ENCODE measurements around the gene PNPLA8.
A peak's percentile ranks its signal among the peaks of the same experiment; 100 is the strongest.
"Not testable (repeated sequence)": the region's sequence is repeated elsewhere in the genome, so short reads cannot be mapped to it uniquely, and the experiment has no call there.

Gene PNPLA8

DNA sequence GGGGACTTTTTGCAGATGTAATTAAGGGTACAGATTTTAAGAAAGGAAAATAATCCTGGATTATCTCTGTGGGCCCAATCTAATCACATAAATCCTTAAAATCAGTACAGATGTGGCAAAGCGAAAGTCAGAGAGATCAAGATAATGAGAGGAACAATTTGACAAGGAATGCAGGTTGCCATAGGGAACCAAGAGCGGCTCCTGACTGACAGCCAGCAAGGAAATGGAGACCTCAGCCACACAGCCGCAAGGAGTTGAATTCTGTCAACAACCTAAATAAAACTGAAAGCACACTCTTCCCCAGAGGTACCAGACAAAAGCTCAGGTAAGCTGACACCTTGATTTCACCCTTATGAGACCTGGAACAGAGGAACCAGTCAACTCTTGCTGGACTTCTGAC is 3.4 kb upstream of the PNPLA8 start:
- no peak for DNase-seq

DNA sequence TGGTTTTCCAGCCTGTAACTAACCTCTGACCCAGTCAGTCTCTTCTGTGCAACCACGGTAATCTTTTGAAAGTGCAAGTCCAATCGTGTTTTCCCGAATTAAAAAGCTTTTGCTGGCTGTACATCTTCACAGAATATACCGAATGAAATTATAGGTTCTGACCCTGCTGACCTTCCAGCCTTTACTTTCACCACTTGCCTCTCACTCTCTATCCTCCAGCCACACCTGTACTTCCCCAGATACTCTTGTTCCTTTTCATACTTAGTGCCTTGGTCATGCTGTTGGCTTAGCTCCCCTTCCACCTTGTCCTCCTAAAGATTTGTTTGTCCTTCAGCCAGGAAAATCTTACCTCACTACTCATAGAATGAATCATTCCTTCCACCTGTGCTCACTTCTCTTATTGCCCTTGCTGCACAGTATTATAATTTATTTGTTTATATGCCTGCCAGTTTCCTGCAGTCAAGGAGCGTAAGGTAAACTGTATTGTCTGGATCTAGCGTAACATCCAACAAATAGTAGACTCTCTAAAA is 2.3 kb upstream of the PNPLA8 start:
- no peak for DNase-seq

DNA sequence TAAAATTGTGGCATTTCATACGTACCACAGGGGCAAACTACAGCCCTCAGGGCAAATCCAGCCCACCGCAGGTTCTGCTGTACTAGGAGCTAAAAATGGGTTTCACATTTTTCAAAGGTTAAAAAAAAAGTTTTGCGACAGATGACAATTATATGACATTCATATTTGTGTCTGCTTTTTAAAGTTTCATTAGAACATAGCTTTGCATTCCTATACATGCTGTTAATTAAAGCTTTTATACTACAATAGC is 758 bp upstream of the PNPLA8 start:
- no peak for DNase-seq

DNA sequence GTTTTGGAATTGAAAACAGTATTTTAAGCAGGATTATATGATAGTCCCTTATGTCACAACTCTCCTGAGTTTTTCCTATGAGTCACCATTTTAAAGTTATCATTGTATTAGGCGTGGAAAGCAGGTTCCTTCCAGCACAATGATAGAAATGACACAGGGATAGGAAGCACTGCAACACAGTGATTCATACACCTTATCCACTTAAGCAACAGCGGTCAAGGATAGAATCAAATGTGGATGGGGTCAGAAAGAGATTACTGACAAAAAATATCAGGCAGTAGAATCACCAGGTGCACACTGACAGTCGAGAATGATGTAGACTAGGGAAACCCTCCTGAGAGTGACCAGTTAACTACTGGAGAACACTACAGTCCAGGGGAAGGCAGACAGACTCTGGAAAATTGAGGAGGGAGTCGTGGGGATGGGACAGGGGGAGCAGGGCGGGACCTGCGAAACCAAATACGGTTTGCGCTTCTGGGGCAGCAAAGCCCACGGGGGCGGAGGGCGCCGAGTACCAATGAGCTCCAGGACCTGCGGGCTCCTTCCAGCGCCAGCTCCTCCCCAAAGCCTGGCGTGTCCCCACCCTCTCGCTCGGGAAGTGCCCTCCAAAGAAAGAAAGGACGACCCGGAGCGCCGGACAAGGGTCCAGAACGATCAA is 479 bp downstream of the PNPLA8 start:
- peak; percentile 84 for DNase-seq

DNA sequence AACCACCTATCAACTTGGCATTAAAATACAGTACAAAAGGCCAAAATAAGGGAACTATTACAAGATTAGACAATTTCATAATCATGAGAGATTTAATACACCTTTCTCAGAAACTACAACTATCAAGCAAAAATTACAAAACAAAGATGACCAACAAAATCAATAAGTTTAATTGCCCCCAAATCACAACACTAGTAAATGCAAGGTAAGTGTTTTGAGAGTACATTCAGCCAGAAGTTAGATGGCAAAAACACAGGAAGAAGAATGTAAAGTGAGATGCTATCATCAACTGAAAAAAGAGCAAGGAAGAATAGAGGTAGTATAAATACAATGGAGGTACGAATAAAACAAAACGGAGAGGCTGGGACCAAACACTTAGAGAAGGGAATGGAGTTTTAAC is 3.2 kb downstream of the PNPLA8 start:
- DNase-seq: no peak

DNA sequence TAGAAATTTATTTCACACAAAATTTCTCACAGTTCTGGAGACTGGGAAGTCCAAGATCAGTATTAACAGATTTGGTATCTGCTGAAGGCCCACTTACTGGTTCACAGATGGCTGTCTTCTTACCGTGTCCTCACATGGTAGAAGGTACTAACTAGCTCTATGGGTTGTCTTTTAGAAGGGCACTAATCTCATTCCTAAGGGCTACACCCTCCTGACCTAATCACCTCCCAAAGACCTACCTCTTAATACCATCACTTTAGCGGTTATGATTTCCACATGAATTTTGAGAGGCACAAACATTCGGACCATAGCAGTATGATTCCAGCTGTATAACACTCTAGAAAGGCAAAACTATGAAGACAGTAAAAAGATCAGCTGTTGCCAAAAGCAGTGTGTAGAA is 8.0 kb downstream of the PNPLA8 start:
- DNase-seq: no peak

DNA sequence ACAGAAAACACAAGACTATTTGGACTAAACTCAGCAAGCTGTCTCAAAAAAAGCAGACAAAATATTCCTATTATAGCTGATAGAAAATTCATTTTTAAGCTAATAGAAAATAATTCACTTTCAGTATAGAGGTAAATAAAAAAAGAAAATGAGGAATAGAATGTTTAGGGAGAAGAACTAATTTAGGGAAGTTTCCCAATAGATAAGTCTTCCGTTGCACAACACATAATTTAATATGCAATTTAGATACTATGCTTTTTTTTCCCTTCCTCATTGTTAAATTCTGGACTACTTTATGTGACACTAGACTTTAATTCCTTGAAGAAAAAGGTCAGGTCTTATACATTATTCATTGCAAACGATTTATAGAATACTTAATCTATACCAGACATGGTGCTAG is 10.3 kb downstream of the PNPLA8 start:
- DNase-seq: peak; percentile 83

DNA sequence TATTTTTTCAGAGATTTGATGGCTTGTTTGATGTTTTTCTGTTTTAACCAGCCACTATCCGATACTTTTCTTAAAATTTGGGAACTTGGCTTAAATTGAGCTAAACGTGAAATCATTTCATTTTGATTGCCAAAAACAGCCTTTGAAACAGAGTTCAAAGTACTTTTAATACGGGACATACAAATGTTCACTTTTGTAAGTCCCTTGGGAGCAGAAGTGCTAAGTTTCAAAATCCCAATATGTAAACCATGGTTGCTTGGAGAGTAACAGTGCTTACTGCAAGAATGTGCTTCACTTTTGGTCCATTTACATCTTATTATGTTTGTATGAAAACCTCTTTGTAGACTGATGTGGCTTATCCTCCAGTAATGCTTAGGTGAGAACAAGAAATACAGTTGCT is 10.9 kb downstream of the PNPLA8 start:
- no peak for DNase-seq

DNA sequence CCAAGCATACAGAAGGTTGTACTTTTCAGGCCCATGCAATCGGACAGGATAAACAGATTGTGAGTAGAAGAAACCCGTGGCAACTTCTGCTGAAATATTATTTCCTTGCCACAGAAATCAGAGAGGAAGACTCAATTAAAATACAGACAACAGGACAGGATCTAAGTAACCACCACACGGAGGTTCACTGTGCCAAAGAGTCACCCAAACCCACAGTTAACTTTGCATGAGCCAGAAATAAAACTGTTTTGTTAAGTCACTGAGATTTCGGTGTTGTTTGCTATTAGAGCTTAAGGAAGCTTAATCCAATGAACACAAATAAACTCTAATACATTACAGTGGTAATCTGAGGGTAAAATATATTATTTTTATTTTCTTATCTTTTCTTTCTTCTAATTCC is 14.0 kb downstream of the PNPLA8 start:
- DNase-seq: no peak

DNA sequence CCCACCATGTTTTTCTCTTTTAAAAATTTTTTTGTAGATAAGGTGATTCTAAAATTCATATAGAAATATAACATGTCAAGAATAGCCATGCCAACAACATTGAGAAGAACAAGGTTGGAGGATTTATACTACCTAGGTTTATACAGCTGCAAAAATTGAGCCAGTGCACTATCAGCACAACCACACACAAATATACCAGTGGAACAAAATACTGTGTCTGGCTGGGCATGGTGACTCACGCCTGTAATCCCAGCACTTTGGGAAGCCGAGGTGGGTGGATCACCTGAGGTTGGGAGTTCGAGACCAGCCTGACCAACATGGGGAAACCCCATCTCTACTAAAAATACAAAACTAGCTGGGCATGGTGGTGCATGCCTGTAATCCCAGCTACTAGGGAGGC is 21.4 kb downstream of the PNPLA8 start:
- DNase-seq: not testable (repeated sequence)

DNA sequence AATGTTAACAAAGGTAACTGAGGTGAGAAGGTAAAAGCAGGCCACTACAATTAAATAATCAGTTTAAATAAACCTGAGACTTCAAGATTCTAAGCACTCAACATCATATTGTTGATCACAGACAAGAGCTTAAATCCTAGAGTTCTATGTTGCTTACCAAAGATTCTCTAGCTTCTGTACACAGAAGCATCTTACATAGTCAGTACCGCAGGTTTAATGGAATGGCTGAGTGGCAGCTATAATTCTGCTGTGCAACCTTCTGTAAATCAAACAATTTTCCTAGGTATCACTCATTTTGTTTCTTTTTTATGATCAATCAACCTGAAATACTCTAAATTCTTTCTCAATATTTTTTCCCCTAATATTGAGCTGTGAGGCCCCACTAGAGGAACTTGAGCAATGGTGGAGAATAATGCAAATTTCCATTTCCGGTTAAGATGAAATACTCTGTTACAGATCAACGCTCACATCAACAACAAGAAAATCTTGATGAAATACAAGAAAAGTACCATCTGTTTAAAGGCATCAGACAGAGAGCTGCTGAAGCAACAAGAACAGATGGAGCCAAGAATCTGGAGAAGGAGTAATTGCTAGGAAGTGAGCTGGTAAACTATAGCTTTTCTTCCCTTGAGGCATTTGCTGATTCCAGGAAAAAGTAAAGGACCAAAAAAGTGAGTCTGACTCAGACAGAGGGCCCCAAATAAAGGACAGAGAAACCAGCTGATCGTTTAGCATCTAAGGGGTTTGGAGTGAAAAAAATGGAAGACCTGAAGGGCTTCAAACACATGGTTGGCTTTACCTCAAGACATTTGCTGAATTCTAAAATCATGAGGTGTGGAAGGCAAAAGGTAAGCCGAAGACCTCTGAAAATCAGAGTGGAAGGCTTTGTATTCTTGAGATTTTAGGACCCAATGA is 22.6 kb downstream of the PNPLA8 start:
- DNase-seq: peak; percentile 65

DNA sequence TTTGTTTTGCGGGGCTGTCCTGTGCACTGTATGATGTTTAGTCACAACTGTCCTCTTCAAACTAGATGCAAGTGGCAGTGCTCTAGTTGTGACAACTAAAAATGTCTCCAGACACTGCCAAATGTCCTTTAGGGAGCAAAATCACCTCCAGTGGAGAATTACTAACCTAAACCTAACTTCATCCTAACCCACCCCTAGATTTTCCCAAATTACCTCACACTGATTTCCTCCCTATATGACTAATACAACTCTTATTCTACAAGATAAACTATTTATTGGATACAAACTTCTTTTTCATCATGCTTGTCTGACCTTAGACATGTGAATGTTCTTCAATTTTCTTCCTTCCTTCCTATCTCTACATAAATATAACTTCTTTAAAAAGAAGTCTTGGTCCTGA is 26.4 kb downstream of the PNPLA8 start:
- DNase-seq: peak; percentile 12

DNA sequence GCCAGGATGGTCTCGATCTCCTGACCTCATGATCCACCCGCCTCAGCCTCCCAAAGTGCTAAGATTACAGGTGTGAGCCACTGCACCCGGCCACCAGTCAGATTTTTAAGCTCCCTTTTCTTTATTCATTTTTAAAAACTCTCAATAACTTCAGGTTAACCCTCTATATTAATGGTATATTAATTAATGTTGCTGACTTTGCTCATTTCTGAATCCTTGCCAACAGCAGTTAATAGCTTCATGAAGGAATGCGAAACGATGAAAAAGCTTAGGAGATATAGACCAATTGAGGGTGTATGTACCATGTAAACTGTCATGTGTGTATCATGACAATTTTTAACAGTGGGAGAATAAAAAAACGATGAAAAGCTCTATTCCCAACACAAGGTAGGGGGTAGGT is 27.5 kb downstream of the PNPLA8 start:
- no peak for DNase-seq

DNA sequence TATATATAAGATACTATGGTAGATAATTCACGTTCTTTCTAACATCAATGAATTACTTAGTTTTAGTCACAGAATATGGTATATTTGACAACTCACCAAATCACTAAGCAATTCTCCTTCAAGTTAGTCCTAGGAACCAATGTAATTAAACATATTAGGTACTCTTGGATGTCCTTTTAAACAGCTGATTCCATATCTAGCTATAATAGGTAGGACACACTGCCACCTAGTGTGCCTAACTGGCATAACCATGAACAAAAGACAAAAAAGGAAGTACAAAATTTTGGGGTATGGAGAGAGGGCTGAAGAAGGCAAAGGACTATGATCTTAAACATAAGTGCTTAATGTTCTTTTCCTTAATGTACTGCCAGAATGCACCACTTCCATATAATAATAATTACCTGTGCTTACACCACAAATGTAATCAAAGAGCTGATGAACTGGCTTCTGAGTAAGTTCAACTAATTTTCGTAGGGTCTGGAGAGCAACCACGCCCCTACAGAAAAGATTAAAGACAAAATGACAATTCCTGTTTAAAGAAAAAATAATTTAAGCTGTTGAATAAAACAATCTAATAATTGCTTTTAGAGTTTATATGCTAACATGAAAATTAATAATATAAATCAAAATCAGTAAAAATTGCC is 28.7 kb downstream of the PNPLA8 start:
- DNase-seq: peak; percentile 60

DNA sequence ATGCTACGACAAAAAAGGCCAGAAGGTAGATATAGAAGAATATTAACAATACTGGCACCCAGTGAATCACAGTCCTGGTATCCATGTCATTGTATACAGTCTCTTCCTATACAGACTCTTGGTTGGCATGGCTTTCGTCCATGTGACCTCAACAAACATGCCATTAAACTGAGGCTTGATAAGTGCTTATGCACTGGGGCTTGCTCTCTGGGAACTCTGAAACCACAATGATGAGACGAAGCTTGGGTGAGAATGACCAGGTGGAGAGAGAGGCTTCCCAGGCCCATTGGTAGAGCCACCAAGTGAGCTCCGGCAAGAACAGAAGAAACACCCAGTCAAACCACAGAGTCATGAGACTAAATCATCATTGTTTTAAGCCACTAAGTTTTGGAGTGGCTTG is 33.2 kb downstream of the PNPLA8 start:
- DNase-seq: no peak

DNA sequence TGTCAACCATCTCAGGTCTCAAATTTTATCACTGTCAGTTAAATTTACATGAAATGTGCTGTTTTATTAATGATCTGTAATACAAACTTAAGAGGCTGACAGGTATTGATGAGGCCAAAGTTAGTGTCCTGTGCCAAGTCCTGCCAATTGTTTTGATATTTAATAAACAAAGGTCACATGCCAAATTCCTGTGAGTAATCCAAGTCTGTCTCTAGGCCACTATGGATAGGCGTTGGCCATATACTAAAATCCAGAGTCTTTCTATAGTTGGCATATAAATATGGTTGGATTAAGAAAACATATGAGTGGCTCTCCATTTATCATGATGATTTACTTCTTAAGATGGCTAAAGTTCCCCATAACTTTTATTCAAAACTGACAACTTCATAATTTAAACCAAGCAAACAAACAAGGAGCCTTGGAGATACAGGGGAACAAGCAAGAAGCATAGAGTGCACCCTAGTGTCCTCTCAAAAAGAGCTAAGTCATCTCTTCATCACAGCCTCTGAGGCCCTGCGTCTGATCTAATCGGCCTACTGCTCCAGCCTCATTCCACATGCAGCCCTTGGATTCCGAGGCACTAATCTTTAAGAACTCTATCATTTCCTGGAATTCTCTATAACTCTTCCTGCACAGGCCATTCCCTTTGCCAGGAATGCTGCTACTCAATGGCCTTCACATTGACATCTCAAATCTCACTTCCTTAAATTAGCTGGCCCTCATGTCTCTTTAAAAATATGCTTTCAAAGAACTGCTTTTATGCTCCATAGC is 37.0 kb downstream of the PNPLA8 start:
- no peak for DNase-seq

DNA sequence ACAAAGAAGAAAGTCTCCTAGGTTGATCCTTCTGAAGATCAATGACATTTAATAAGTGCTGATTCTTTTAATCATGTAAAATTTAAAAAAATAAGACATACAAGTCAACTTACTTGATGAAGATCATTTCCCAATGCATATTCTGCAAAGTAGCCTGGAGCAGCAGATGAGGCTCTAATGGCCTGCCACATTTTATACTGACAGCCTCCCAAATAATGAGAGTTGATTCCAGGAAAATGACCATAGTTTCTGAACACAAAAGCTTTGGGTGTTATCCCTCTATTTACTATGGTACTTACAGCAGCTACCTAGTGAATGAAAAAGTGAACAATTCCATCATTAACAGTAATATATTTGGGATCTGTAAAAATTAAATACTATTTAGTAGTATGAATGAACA is 38.3 kb downstream of the PNPLA8 start:
- DNase-seq: no peak

DNA sequence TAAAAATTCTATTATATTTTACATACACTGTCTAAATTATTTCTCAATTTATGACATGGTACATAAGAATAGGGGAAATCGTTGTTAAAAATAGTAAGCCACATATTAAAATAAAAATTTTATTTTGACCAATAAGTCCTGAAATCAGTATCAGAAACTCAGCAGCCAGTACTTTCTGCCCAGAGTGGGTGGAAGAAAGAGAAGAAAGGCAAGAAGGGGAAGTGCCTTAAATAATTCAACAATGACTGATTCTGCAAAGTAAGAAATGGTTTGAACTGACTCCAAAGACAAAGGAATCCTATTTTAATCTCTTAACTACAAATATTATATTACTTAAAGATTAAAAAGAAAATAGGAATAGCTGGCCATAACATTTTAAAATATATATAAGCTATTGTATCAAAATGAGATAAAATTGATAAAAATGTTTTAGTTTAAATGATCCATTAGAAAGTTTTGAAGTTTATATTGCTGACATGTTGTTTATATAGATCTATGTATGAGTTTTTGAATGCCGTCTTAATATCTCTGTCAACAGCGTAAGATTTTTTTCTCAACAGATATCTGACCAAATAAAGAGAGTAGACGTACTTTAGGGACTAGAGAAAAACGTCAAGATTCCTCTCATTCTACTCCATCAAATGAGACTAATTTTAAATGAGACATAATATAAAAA is 39.5 kb downstream of the PNPLA8 start:
- no peak for DNase-seq

DNA sequence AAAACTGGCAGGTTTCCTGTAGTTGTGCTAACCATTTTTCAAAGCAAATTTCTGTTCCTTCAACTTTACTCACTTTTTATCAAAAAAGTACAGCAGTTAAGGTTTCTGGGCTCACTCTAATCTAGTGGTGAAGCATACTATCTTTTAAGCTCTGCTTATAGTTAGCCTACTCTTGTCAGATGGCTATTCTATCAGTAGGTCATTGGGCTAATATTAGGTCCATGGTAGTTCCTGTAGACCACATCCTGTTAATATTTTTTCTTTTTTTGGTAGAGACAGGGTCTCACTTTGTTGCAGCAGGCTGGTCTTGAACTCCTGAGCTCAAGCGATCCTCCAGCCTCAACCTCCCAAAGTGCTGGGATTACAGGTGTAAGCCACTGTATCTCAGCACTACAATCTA is 41.8 kb downstream of the PNPLA8 start:
- no peak for DNase-seq

DNA sequence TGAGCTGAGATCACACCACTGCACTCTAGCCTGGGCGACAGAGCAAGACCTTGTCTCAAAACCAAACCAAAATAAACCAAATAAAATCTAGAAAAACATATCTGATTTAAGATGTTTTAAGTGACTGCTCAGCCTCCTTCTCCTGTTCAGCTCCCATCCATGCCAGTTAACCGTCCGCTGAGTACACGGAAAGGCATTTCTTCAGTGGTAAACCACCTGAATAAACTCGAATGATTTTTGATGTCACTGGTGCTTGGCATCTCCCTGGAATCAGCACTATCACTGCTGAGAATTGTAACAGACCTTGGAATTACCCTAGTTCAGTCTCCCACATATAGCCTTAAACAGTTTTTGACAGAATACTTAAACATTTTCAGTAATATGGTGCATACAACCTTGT is 45.6 kb downstream of the PNPLA8 start:
- no peak for DNase-seq

DNA sequence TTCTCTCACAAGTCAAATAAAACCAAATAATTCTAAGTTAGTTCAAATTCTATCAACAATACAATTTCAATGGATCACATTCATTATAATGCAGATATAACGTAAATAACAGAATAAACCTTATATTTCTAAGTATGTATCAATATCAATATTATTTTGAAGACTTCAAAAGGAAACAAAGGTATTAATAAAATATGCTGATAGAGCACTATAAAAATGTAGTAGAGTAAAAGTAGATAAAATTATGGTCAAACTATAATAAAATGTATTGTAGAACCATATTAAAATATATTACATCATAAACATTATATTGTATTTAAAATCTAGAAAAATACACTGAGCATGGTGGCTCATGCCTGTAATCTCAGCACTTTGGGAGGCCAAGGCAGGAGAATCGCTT is 46.2 kb downstream of the PNPLA8 start:
- DNase-seq: no peak

DNA sequence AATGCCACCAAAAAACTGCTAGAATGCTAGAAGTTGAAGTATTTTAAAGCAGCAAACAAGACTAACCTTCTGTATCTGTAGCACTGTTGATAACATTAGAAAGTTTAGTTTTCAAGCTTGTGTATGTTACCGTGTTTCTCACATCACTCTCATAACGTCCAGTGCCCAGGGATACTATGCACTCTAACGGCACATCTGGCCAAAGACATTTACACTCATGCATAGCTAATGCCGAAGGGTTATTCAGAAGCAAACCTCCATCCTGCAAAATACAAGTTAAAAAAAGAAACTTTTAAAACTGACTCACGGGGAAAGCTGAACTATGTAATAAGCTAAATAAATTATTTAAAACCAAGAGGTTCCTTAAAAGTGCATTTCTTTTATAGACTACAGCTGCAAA is 46.8 kb downstream of the PNPLA8 start:
- no peak for DNase-seq

DNA sequence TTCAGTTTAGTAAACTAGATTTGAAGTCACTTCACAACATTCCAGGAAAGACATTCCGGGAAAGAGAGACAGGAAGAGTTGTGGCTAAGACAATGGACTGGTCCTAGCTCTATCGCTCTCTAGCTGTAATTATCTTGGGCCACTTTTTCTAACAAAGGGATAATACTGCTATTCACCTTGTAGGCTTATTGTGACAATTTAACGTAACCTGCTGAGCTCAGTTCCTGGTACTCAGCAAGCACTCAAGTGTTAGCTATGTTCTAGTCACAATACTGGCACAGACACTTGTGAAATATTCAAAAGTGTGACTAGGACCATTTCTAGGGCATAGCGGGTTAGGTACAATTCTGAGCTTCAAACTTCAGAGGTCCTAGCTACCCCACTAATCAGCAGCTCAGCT is 57.7 kb downstream of the PNPLA8 start:
- DNase-seq: no peak
